GM06990 (cell line): Measurements from ENCODE around the gene CACTIN.
A peak's percentile ranks its signal among the peaks of the same experiment; 100 is the strongest.

ENCODE experiments used
- DNase-seq: peaks from one replicate; pipeline ENCODE4 v3.0.0-alpha.2; 2011; ENCODE audit not compliant: insufficient read length; ENCODE audit errors: extremely low read depth
- H3K27me3 ChIP-seq: replicated peaks from 2 replicates; pipeline ENCODE4 v1.6.0; 2011; ENCODE audit warnings: low read length; ENCODE audit not compliant: control insufficient read depth, insufficient read depth
- H3K36me3 ChIP-seq: 2 replicates; pipeline ENCODE4 v1.5.1; 2011; ENCODE audit warnings: low read length; ENCODE audit not compliant: control insufficient read depth, insufficient read depth
- H3K4me3 ChIP-seq: replicated peaks from 2 replicates; pipeline ENCODE4 v1.5.1; 2011; ENCODE audit warnings: low read depth, mild to moderate bottlenecking, control low read depth, low read length
- CTCF ChIP-seq: IDR thresholded peaks from 2 replicates; pipeline ENCODE4 v1.5.1; 2011; ENCODE audit warnings: low read length, control low read depth, mild to moderate bottlenecking, inconsistent platforms; ENCODE audit not compliant: insufficient read depth, poor library complexity, severe bottlenecking

The CACTIN gene

GRCh38 chr19:3617463-3617862 is 9.1 kb downstream of the CACTIN start:
- no peak for TF ChIP-seq CTCF
- Histone ChIP-seq H3K4me3 (no peak overlapping the region), H3K36me3 (peaks cover 17% of the 10 kb centered on the region), H3K27me3 (no peaks in the 10 kb centered on the region)
- peak; percentile 13 for DNase-seq

DNA sequence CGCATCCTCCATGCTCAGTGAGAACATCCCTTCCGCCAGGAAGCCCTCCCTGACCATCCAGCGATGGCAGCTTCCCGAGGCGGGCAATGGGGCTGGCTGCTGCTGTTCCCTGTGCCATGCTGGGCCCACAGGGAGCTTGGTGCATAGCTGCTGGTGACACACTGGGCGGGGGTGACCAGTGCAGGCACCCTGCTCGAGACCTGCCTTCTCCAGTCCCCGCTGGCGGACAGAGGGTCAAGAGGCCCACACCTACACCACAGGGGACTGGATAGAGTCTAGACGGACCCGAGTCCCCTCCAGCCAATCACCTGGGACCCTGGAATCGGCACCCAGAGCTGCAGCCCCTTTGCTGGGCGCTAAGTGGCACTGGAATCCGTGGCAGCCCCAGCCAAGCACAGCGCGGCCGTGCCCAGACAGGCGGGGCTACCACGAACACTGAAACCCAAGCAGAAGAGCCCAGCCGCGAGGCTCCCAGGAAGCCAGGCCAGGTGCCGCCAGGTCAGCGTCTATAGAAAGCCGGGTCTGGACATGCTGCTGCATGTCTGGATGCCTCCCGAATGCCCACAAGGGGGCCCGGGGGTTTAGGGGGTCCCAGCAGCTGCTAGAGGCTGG is 11.0 kb downstream of the CACTIN start:
- Histone ChIP-seq H3K27me3 (no peaks in the 10 kb centered on the region), H3K36me3 (peaks cover 21% of the 10 kb centered on the region), H3K4me3 (no peak overlapping the region)
- no peak for DNase-seq
- TF ChIP-seq CTCF, result no peak

- no peak for DNase-seq
- no peak for TF ChIP-seq CTCF
- Histone ChIP-seq H3K36me3 (peaks cover 21% of the 10 kb centered on the region), H3K4me3 (no peak overlapping the region), H3K27me3 (no peaks in the 10 kb centered on the region)
These were observed 11.6 kb downstream of the CACTIN start for GRCh38 chr19:3614858-3615505.

- peaks cover 16% of the 10 kb centered on the region for H3K36me3 ChIP-seq
- TF ChIP-seq CTCF, result no peak
- no peak for DNase-seq
These were observed 12.6 kb downstream of the CACTIN start for GRCh38 chr19:3613818-3614661.

GRCh38 chr19:3612901-3613741 is 13.5 kb downstream of the CACTIN start:
- TF ChIP-seq CTCF, result no peak
- Histone ChIP-seq H3K36me3 (peaks cover 16% of the 10 kb centered on the region), H3K4me3 (no peak overlapping the region), H3K27me3 (no peaks in the 10 kb centered on the region)
- no peak for DNase-seq

More at GRCh38 chr19:3613818-3614661, 12.6 kb downstream of the CACTIN start:
- Histone ChIP-seq H3K4me3 (no peak overlapping the region), H3K27me3 (no peaks in the 10 kb centered on the region)
